K562 (cell line): ENCODE data around the gene PIM3. TPM values are rescaled to one million over a fixed set of nuclear protein-coding genes. Genes with fewer than 3 reads are reported as not detected.

ENCODE experiments used
- ATF4 ChIP-seq: fragments of 450-650 bp; formaldehyde crosslinking; IDR thresholded peaks from 2 replicates; pipeline ENCODE4 v1.4.0; 2022; ENCODE audit warnings: mild to moderate bottlenecking, moderate library complexity
- BRD9 ChIP-seq: fragments of 450-650 bp; IDR thresholded peaks from 2 replicates; pipeline ENCODE4 v1.6.1; 2018; ENCODE audit warnings: low read depth; ENCODE audit not compliant: partially characterized antibody
- CBX3 ChIP-seq, 2 experiments: IDR thresholded peaks; 1 replicate in 1 of 2; 2 replicates in 1 of 2; pipeline ENCODE4 v1.6.1; 2012; ENCODE audit warnings: inconsistent platforms in 2 of 2, low read length in 2 of 2, borderline replicate concordance in 1 of 2, control low read depth in 1 of 2
- CEBPG ChIP-seq, 3 experiments: fragments of 200-800 bp in 1 of 3; sonication (Bioruptor generic) in 1 of 3; sonication (generic) in 1 of 3; formaldehyde crosslinking in 1 of 3; IDR thresholded peaks in 2 of 3; conservative IDR thresholded peaks in 1 of 3; 2 replicates each; pipeline versions ENCODE4 v1.6.1 to v1.8.0; 2016 to 2022; ENCODE audit warnings: missing compliant biosample characterization in 2 of 3, missing genetic modification characterization in 2 of 3, mild to moderate bottlenecking in 1 of 3, missing genetic modification reagents in 1 of 3
- CHCHD3 ChIP-seq: fragments of 250-450 bp; sonication (Bioruptor Pico); IDR thresholded peaks from 2 replicates; pipeline ENCODE4 v2.1.2; 2022; ENCODE audit warnings: mild to moderate bottlenecking
- ELK3 ChIP-seq: fragments of 450-650 bp; formaldehyde crosslinking; IDR thresholded peaks from 2 replicates; pipeline ENCODE4 v1.4.0; 2020; ENCODE audit warnings: mild to moderate bottlenecking
- GATAD2A ChIP-seq: fragments of 450-650 bp; IDR thresholded peaks from 2 replicates; pipeline ENCODE4 v1.6.1; 2017
- IRF9 ChIP-seq: fragments of 450-650 bp; IDR thresholded peaks from 2 replicates; pipeline ENCODE4 v1.6.1; 2016; ENCODE audit warnings: missing biosample characterization, missing genetic modification characterization
- MCM3 ChIP-seq: fragments of 450-650 bp; IDR thresholded peaks from 2 replicates; pipeline ENCODE4 v1.6.1; 2016
- MTA3 ChIP-seq: fragments of 450-650 bp; formaldehyde crosslinking; IDR thresholded peaks from 2 replicates; pipeline ENCODE4 v1.6.1; 2017; ENCODE audit warnings: mild to moderate bottlenecking, borderline replicate concordance
- NCOA4 ChIP-seq: fragments of 450-650 bp; IDR thresholded peaks from 2 replicates; pipeline ENCODE4 v1.6.1; 2018; ENCODE audit warnings: mild to moderate bottlenecking; ENCODE audit not compliant: partially characterized antibody
- NCOA6 ChIP-seq: fragments of 450-650 bp; IDR thresholded peaks from 2 replicates; pipeline ENCODE4 v1.6.1; 2017; ENCODE audit warnings: mild to moderate bottlenecking
- NFIC ChIP-seq: fragments of 450-650 bp; IDR thresholded peaks from 2 replicates; pipeline ENCODE4 v1.6.1; 2017; ENCODE audit warnings: mild to moderate bottlenecking, inconsistent platforms
- NFIX ChIP-seq: fragments of 250-450 bp; sonication (Bioruptor Pico); IDR thresholded peaks from 2 replicates; pipeline ENCODE4 v1.4.0; 2020; ENCODE audit warnings: low read depth, mild to moderate bottlenecking, moderate library complexity
- NR2C2 ChIP-seq, 2 experiments: fragments of 200-800 bp in 1 of 2; sonication (Bioruptor generic) in 1 of 2; sonication (generic) in 1 of 2; formaldehyde crosslinking in 1 of 2; IDR thresholded peaks; 2 replicates each; pipeline versions ENCODE4 v1.6.1 to v1.8.0; 2016 to 2022; ENCODE audit warnings: mild to moderate bottlenecking in 1 of 2, missing compliant biosample characterization in 1 of 2, missing genetic modification characterization in 1 of 2, missing genetic modification reagents in 1 of 2
- PREB ChIP-seq: sonication (generic); formaldehyde crosslinking; IDR thresholded peaks from 2 replicates; pipeline ENCODE4 v1.8.1; 2023; ENCODE audit warnings: mild to moderate bottlenecking, missing genetic modification reagents
- TBL1XR1 ChIP-seq, 2 experiments: IDR thresholded peaks; 2 replicates each; pipeline ENCODE4 v1.6.1; 2012; ENCODE audit warnings: improper control_type of control experiment in 2 of 2, low read length in 2 of 2, mild to moderate bottlenecking in 1 of 2
- THAP12 ChIP-seq: fragments of 250-450 bp; sonication (Bioruptor Pico); IDR thresholded peaks from 2 replicates; pipeline ENCODE4 v1.9.0; 2021; ENCODE audit warnings: mild to moderate bottlenecking, inconsistent platforms
- ZNF217 ChIP-seq: sonication (generic); formaldehyde crosslinking; IDR thresholded peaks from 2 replicates; pipeline ENCODE4 v1.8.0; 2022; ENCODE audit warnings: mild to moderate bottlenecking, missing genetic modification reagents
- ZNF253 ChIP-seq: fragments of 250-450 bp; sonication (Bioruptor Pico); conservative IDR thresholded peaks from 2 replicates; pipeline ENCODE4 v1.6.1; 2021; ENCODE audit warnings: mild to moderate bottlenecking
- ZNF644 ChIP-seq: fragments of 200-800 bp; sonication (Bioruptor generic); IDR thresholded peaks from 2 replicates; pipeline ENCODE4 v1.6.1; 2016; ENCODE audit warnings: low read depth, missing genetic modification characterization, missing compliant biosample characterization
- polyA plus RNA-seq, 8 experiments: library from polyadenylated mRNA; depleted of rRNA in 4 of 8; stranded (reverse) in 5 of 8; unstranded in 3 of 8; fragments of >200 nt; fragmentation: Nextera tagmentation in 2 of 8; fragmentation: Illumina TruSeq in 1 of 8; extraction: Ambion mirVana in 2 of 8; extraction: Trizol in 1 of 8; gene quantifications; 2 replicates each; pipeline versions ENCODE4 v1.2.1 to v1.2.3, GENCODE V29; 2011 to 2014; ENCODE audit warnings: inconsistent platforms in 1 of 8, missing spikeins in 1 of 8
- total RNA-seq, 7 experiments: library from RNA; depleted of rRNA in 6 of 7; stranded (reverse); fragments of >200 nt in 6 of 7; fragmentation: Illumina TruSeq in 2 of 7; extraction: Trizol in 2 of 7; gene quantifications; 2 replicates each; pipeline versions ENCODE4 v1.2.1 to v1.2.3, GENCODE V29; 2011 to 2021; ENCODE audit warnings: low replicate concordance in 1 of 7

PIM3 gene
- total and polyA plus RNA-seq, 9 of the 15 experiments (the other 6 are each of a cell fraction or from before 2014, with no cell fraction given) = 0.24 to 40.5 (median 5.3) TPM

- TF ChIP-seq ELK3 (CRISPR knock-in tag) (no peak), MCM3 (no peak), BRD9 (no peak), TBL1XR1 (IDR thresholded peaks at IDR 0.05; ENCODE audit: low read length in 2 of 2) (no peak), ATF4 (no peak), NR2C2 (CRISPR knock-in tag; IDR thresholded peaks at IDR 0.05) (no peak), NR2C2 (tag; IDR thresholded peaks at IDR 0.05) (peak; percentile 73), CEBPG (CRISPR knock-in tag; IDR thresholded peaks at IDR 0.05) (no peak), CEBPG (tag; conservative IDR thresholded peaks at IDR 0.05 in 1 of 2, IDR thresholded peaks at IDR 0.05 in 1 of 2) (no peak), NCOA4 (no peak), CBX3 (IDR thresholded peaks at IDR 0.05; ENCODE audit: borderline replicate concordance in 1 of 2, low read length in 2 of 2) (no peak), MTA3 (0 out of 2 replicates have a peak, but pooled peaks have one; percentile 47), ZNF253 (CRISPR knock-in tag) (no peak), NFIC (0 out of 2 replicates have a peak, but pooled peaks have one; percentile 18), ZNF217 (no peak), CHCHD3 (CRISPR knock-in tag) (no peak), IRF9 (no peak), THAP12 (CRISPR knock-in tag) (no peak), PREB (CRISPR knock-in tag) (no peak), ZNF644 (tag) (no peak), GATAD2A (no peak), NCOA6 (no peak), NFIX (CRISPR knock-in tag) (no peak)
These were observed 24.3 kb upstream of the PIM3 start (continued) for GRCh38 chr22:49936018-49936972.
